Posterior vena cava (tissue), 2 donors: ENCODE results near the gene PNCK. TPM values are rescaled to one million over a fixed set of nuclear protein-coding genes. Genes with fewer than 3 reads are reported as not detected.
A peak's percentile ranks its signal among the peaks of the same experiment; 100 is the strongest.
"Not testable (repeated sequence)": the region's sequence is repeated elsewhere in the genome, so short reads cannot be mapped to it uniquely, and the experiment has no call there.

Source experiments
- DNase-seq: peaks from one replicate; pipeline ENCODE4 v3.0.0-alpha.2; 2020; ENCODE audit warnings: low spot score
- intact Hi-C, 2 donors: fragments of 100-400 bp; cut with DNase I; formaldehyde crosslinking; loops; one replicate each; pipeline versions ENCODE4 v1.14.1 to v1.14.2; 2022 to 2023
- long read RNA-seq, 2 donors: library from polyadenylated mRNA; unstranded; transcript quantifications; one replicate each; pipeline ENCODE4 v2.0.0, GENCODE V29; 2020 to 2021
- total RNA-seq, 2 donors: library from RNA; stranded (reverse); fragmentation: NEBNext Ultra II Directional; extraction: Animal tissue kit (Norgen Biotek cat#: 25700); gene quantifications; one replicate each; pipeline ENCODE4 v1.2.1, GENCODE V29; 2021
- donor health status: DM: yes; HTN: yes; CAD: no.
- donor health status: DM: yes; HTN: yes; CAD: no.

PNCK gene
- 10 to 100 TPM; 41.1 to 58.9 TPM for total RNA-seq
- long read RNA-seq, donor 1, partial matches to known transcripts: 5 of 19 reads
- long read RNA-seq, donor 1, other reads (novel, unspliced or antisense): 11 of 19 reads
- long read RNA-seq, donor 2, transcript PNCK-201 (12 exons, 1,508 nt): major isoform, 8 of 19 reads
- long read RNA-seq, donor 2, partial matches to known transcripts: 2 of 19 reads
- long read RNA-seq, donor 2, other reads (novel, unspliced or antisense): 8 of 19 reads

DNA sequence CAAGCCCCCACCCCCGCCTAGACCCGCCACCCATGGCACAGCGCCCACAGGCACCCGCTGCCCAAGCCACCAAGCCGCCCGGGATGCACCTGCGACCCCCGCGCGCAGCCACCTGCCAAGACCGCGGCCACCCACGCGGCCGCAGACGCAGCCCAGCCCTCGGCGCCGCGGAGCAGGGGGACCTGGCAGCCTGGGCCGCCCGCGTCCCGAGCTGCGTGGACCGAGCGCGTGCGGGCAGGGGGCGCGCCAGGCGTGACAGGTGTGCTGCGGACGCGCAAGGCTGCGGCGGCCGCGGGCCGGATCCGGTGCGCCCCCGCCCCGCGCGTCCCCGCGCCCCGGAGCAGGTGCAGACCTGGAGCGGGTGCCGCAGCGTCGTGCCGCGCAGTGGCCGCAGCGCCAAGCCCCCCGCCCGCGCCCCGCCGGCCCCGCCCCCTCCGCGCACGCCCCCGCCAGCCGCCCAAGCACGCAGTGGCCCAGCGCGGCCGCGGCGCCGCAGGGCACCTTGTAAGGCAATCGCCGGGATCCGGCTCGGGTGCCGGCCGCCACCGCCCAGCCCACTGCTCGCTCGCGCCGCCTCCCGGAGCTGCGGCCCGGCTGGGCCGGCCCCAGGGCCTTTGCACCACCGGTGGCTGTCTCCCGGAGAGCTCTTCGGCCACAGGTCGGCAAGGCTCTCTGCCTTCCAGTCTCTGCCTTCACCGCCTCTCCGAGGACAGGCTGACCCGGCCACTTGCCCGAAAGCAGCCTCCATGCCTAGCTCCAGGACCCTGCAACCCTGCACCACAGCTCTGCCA is at the start of gene PNCK:
Gene PNCK (minus strand): TSS at position 386 of the 791 bp plus-strand sequence. CDS start 737 bp downstream, outside the sequence.
- DNase-seq: no peak
- intact Hi-C loops: no loop called here

DNA sequence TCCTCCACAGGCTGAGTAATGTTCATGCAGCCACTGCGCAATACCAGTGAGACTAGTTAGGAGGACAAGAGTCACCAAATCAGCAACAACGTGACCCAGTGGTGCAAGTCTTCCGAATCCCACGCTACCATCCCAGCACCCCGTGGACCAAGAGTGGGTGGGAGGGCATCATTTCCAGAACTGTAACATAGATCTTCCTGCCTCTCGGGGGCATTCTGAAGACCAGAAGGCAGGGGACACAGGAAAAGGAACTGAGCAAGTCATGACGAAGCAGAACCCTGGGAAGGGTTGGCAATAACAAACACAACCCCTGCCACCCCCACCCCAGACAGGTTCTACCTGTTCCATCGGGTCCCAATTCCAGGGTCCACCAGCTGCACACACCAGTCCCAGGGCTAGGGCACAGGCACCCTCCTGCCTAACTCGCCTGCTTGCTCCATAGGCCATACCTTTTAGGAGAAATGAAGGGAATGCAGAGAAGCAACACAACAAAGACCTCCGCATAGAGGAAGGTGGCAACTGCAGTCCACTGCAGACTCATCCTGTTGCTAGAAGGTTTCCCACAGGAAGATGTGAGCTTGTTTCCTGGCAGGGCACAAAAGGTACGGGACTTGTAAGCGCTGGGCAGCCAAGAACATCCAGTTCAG is 49.2 kb upstream of the PNCK start:
- intact Hi-C loops: no loop called here

DNA sequence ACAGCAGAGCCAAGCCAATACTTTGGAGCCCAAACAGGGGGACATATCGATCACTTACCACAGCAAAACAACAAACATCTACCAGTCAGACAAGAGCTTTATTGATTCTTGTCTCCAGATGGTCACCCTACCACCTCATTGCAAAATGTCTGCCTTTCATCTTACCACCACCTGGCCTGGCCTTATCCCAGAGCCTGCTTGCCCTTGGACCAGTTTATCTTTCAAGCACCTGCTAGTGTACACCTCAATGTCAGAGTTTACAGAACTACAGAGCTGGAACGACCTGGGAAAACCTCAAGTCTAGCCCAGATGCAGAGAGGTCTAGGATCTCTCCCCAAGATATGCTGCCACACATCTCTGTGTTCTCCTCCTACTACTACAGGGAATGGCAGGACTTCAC is 46.1 kb upstream of the PNCK start:
- DNase-seq: no peak
- intact Hi-C loops: no loop called here

More for the DNA sequence above, 49.2 kb upstream of the PNCK start:
- DNase-seq: no peak

DNA sequence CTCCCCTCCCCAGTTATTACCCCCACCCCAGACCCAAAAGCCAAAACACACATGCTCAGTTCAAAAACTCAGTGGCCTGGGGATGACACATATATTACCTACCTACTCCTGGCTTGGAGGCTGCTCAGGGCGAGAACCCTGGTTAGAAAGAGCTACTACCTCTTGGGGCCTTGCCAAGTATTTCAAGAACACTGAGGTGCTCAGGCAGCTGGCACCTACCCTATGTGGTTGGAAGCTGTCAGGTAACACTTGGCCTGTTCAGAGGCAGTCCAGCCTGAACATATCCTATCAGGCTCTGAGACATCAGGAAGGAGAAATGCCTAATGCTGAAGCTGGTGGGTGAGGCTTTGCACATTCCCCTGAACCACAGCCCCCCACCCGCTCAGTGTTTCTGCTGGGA is 45.6 kb upstream of the PNCK start:
- DNase-seq: no peak
- intact Hi-C loops: no loop called here

DNA sequence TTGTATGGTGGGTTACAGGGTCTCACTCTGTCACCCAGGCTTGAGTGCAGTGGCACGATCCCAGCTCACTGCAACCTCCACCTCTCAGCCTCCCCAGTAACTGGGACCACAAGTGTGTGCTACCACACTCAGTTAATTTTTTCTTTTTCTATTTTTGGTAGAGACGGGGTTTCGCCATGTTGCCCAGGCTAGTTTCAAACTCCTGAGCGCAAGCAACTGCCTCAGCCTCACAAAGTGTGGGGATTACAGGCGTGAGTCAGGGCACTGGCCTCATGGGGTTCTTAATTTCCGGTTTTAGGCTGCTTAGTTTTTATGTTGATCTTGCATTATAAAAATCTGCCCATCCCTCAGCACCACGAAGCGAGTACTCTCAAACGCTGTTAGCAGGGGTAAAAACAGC is 43.8 kb upstream of the PNCK start:
- DNase-seq: no peak
- intact Hi-C loops: no loop called here

DNA sequence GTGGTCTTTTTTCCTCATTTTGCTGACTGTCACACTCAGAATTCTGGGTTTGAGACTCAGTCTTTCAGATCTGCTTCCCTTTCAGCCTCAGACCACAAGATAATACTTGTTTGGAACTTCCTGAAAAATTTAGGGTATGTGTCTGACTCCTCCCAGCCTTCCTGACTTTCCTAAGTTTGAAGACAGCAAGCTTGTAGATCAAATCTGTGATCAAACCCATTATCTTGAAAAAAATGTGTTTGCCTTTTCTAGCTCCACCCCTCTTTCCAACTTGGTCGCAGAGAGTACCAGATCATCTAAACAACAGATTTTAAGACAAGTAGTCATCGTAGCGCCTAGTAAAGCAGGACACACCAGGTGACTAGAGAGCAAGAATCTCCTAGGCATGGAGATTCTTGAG is 40.6 kb upstream of the PNCK start:
- intact Hi-C loops: no loop called here

DNA sequence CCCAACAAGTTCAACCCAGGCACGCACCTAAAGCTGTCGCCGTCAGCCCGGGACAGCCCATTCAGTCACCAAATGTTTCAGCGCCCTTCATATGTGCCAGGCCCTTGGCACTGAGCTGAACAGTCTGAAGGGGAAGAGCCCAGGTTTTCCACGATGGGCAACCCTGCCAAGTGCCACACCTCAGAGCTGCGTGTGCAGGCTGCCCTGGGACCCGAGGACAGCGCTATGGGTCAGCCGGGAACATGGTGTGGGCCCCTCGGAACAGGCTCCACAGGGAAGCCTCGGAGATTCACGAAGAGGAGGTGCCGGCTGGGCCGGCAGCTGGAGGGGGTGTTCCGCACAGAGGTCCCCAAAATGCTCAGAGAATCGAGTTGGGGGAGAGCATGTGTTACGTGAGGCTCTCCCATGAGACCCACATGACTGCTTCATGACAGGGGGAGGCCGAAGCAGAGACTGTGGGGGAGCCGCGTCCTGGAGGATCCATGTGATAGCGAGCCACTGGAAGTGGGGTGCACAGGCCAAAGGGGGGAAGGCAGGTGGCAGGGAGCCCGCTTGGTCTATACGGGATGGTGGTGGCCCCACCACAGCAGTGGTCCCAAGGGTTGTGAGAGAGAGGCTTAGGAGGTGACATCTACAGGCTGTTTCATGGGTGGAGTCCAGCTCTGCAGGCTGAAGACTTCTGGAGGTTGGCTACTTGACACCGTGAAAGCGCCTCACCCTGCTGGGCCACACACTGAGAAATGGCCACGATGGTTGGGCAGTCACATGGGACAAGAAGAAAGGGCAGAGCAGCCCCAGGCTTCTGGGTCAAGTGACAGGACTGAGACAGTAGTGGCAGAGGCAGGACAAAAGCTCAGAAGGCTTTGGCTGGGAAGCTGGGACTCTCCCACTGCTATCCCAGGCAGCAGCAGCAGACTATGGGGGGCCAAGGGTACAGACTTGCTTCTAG is 36.4 kb upstream of the PNCK start:
- intact Hi-C loops: loop anchor here in 1 of 2 donors (10.0 kb wide), 1 partner anchor 95 kb away; no protein-coding TSS in a partner anchor
- DNase-seq: no peak

More for the DNA sequence above, 40.6 kb upstream of the PNCK start:
- no peak for DNase-seq

DNA sequence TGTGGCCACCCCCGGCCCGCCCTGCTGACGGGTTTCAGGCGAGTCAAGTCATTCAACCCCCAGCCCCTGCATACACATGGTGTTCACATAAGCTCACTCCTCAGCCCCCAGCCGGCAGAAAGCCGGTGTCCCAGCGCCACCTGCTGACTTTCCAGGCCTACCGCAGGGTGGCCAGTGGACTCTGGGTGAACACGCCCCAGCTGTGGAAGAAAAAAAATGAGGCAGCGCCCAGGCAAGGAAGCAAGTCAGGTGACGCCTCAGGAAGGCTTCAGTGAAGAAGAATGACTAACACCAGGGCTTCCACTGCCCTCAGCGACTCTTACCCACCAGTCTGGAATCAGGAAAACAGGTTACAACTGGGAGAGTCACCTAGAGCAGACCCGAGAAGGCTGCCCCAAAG is 34.8 kb upstream of the PNCK start:
- DNase-seq: peak; percentile 90
- intact Hi-C loops: loop anchor here in 1 of 2 donors (10.0 kb wide), 1 partner anchor 94 kb away; no protein-coding TSS in a partner anchor

DNA sequence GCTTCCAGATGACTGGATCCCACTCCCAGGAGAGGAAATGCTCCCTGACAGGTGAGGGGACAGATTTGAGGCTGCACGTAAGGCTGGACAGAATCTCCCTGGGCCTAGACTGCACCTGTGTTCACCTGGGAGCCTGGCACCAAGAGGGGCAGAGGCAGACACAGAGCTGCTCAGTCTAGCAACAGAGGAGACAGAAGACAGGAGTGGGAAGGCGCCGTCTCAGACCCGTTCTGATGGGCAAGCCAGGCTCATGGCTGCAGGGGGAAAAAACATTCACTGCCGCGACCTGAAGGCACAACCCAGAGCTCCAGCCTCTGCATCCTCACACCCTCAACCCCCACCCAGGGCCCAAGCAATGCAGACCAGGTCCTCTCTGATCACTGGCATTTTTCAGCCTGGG is 33.8 kb upstream of the PNCK start:
- intact Hi-C loops: loop anchor here in 1 of 2 donors (10.0 kb wide), 1 partner anchor 93 kb away; no protein-coding TSS in a partner anchor
- no peak for DNase-seq

DNA sequence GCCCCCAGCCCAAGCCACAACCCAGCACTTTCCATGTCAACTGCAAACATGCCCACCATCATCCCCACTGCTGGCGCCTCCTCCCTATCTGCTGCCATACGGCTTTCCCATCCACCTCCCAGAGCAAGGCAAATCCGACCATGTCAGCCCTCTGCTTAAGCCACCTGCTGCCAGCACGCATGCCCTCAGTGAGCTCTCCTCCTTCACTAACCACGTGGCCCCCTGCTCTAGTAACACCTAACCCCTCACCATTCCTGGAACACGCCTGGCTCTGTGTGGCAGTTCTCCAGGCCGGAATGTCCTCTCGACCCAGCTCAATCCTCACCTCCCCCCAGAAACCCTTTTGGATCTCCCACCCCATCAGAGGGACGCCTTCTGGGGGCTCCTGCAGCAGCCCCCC is 33.2 kb upstream of the PNCK start:
- no peak for DNase-seq
- intact Hi-C loops: loop anchor here in 1 of 2 donors (10.0 kb wide), 1 partner anchor 92 kb away; no protein-coding TSS in a partner anchor

DNA sequence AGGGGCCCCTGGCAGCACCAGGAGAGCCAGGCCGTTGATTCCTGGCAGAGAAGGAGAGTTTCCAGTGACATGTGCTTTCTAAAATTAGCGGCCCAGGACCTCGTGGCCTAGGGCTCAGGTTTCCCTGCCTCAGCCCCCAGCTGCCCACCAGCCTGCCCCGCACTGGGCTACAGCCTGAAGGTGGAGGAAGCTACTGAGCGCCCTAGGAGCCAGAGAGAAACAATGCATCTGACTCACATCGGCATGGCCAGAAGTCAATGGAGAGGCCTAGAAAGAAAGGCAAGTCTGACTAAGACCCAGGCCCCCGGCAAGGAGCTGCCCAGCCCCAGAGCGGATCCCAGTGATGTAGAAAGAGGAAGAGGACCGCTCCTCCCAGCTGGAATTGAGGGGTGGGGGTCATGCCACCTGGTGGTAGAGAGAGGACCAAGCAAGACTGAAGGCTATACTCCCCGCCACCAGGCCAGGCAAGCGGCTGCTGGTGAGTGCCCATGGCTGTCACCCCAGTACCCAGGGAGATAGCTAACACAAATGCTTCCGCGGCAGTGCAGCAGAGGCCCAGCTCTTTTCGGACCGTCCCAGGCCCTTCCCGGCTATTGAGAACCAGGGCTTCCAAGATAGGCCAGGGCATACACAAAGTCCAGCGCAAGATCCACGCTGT is 31.9 kb upstream of the PNCK start:
- not testable (repeated sequence) for DNase-seq
- intact Hi-C loops: loop anchor here in 1 of 2 donors (10.0 kb wide), 1 partner anchor 91 kb away; no protein-coding TSS in a partner anchor

DNA sequence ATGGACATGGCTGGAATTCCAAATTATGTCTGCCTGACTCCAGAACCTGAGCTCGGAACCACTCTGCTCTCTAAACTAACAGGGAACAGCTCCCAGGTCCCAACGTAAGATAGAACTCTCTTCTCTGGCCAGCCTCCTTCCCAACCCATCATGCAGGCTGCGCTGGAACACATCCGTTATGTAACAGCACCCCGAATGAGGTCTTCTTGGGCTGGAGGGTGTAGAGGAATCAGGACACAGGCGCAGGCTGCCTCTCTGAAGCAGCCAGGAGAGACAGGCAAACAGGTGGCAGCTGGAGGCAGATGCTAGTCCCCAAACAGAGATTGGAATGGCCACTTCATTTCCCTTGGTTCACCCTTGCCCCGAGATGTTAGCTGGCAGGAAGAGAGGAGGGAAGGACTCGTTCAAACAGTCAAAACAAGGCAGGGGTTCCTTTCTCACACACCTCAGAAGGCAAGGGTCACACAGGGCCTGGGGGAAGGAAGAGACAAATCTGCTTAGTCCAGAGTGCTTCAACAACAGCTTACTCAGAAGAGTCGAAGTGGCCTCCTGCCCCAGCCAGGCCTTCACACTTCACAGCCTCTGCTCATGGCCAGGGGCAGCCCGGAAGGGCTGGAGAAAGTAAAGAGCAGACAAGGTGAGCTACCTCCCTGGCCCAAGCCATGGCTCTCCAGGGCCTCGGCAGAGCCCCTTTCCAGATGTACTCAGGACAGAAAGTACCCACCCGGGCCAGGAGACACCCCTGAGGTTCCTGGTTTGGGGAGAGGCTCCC is 31.2 kb upstream of the PNCK start:
- not testable (repeated sequence) for DNase-seq
- intact Hi-C loops: loop anchor here in 1 of 2 donors (10.0 kb wide), 1 partner anchor 90 kb away; no protein-coding TSS in a partner anchor

DNA sequence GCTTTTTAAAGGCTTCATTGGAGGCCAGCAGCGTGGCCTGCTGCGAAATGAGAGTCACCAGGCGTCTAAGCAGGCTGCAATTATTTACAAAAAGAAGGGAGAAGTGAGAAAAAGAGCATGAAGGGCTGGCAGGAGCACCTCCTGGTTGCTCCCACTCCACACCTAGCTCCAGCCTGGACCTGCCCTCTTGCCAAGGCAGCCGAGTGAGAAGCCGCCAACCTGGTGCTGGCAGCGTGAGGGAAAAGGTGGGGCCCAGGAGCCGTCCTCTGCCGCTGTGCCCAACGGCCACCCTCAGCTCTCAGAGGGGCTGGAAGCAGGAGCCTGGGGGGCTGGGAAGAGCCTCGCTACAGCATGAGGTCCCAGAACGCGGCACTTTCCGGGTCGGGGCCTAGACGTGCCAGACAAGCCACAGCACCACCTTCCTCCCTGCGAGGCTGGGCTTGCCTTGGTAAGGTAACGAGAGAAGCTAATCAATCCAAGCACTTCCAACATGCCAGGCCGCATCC is 30.5 kb upstream of the PNCK start:
- no peak for DNase-seq
- intact Hi-C loops: loop anchor here in 1 of 2 donors (10.0 kb wide), 1 partner anchor 89 kb away; no protein-coding TSS in a partner anchor

DNA sequence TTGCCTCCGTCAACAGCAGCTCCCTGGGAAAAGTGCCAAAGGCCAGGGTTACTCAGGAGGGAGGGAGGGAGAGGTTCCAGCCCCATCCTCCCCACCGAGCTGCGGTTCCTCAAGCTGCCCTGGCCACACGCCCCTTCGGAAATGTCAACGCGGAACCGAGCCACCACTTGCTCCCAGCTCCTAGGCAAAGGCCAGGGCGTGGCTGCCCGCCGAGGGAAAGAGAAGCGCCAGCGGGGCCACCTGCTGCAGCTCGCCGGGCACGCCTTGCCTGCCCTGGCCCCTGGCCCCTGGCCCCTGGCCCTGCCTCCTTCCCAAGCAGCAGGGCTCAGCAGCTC is 29.4 kb upstream of the PNCK start:
- DNase-seq: no peak
- intact Hi-C loops: loop anchor here in 1 of 2 donors (10.0 kb wide), 1 partner anchor 88 kb away; no protein-coding TSS in a partner anchor

DNA sequence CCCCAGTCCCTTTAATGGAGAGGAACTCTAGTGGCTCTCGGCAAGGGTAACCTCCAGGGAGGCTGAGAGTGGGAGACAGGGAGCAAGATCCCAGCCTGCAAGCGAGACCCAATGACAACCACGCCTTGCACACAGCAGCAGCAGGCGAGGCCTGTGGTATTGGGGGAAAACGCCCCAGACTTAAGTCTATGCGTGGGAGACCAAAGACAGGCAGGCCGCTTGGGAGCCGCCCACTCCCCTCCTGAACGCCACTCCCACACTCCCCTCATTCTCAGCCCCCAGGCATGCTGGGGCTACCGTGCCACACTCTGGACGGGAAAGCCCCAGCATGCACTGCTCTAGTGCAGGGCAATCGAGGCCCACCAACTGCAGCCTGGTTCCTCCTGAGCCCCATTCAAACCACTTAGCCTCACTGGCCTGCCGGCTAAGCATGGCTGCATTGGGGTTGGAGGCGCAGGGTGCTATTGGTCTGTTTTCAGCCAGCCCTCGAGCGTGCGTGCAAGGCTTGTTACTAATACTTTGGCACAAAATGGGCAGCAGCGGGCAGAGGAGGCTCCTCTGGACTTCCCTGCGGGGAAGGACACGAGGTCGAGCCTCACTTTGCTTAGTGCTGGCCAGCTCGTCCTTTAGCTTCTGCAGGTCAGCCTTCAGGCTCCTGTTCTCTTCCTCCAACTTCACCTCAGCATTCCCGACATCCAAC is 28.9 kb upstream of the PNCK start:
- no peak for DNase-seq
- intact Hi-C loops: loop anchor here in 1 of 2 donors (10.0 kb wide), 1 partner anchor 88 kb away; no protein-coding TSS in a partner anchor

DNA sequence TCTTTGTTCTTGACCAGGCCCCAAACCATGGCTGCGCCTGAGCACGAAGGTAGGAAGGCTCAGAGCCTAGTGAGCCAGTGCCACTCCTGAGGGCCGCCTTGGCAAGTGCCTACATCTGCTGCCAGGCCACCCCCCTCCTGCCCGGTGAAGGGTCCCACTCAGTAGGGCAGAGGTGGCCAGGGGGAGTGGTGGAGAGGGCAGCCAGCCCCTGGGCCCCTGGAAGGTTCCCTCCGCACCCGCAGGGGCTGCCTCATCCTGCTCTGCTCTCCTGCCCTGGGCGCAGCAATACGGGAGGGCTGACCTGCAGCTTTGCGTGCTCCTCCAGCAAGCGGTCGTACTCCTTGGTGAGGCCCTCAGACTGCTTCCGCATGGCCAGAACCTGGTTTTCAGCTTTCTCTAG is 28.1 kb upstream of the PNCK start:
- intact Hi-C loops: loop anchor here in 1 of 2 donors (10.0 kb wide), 1 partner anchor 87 kb away; no protein-coding TSS in a partner anchor
- no peak for DNase-seq
